Heart right ventricle (tissue), 16 donors: ENCODE results near the gene KLF5. TPM values are rescaled to one million over a fixed set of nuclear protein-coding genes. Genes with fewer than 3 reads are reported as not detected.

Experiments
- ATAC-seq, 8 donors: fragments of 200-7000 bp; cut with Tn5 transposase; one replicate each; pipeline ENCODE4 v1.9.1; 2020; ENCODE audit warnings: mild to moderate bottlenecking in 8 of 8, moderate library complexity in 8 of 8, moderate number of reproducible peaks in 1 of 8
- DNase-seq, 2 donors: peaks; one replicate each; pipeline ENCODE4 v3.0.0-alpha.2; 2020
- H3K27ac ChIP-seq, 10 donors: fragments of 200-600 bp; sonication (generic) in 2 of 10; one replicate each; pipeline versions ENCODE4 v1.5.0 to v1.8.0; 2020 to 2022; ENCODE audit warnings: mild to moderate bottlenecking in 3 of 10
- H3K27me3 ChIP-seq, 7 donors: fragments of 200-600 bp; one replicate each; pipeline ENCODE4 v1.8.0; 2021 to 2022; ENCODE audit warnings: mild to moderate bottlenecking in 2 of 7
- H3K36me3 ChIP-seq, 9 donors: fragments of 200-600 bp; sonication (generic) in 1 of 9; one replicate each; pipeline versions ENCODE4 v1.5.0 to v1.8.0; 2020 to 2022; ENCODE audit warnings: mild to moderate bottlenecking in 2 of 9
- H3K4me1 ChIP-seq, 9 donors: fragments of 200-600 bp; sonication (generic) in 1 of 9; one replicate each; pipeline versions ENCODE4 v1.5.0 to v1.8.0; 2020 to 2022; ENCODE audit warnings: mild to moderate bottlenecking in 4 of 9
- H3K4me3 ChIP-seq, 10 donors: fragments of 200-600 bp; sonication (generic) in 2 of 10; one replicate each; pipeline versions ENCODE4 v1.5.0 to v1.8.0; 2020 to 2022; ENCODE audit warnings: mild to moderate bottlenecking in 7 of 10, moderate library complexity in 2 of 10
- H3K9me3 ChIP-seq, 11 donors: fragments of 200-600 bp in 10 of 11; sonication (generic) in 2 of 11; one replicate each; pipeline versions ENCODE4 v1.5.0 to v1.8.0; 2013 to 2022; ENCODE audit warnings: mild to moderate bottlenecking in 2 of 11, control low read depth in 1 of 11, moderate library complexity in 1 of 11
- WGBS, 2 donors: extraction: QIAGEN DNeasy Blood & Tissue Kit; methylation state at CpG; one replicate each; pipeline ENCODE4 v1.1.7; 2013; ENCODE audit warnings: inconsistent platforms in 1 of 2; 5-methylcytosine and 5-hydroxymethylcytosine counted together
- intact Hi-C, 10 donors: fragments of 100-400 bp; cut with DNase I; formaldehyde crosslinking; loops; one replicate each; pipeline versions ENCODE4 v1.11.1 to v1.14.2; 2022
- polyA plus RNA-seq, 2 donors: library from polyadenylated mRNA; stranded (reverse); fragments of 200-250 nt; gene quantifications; one replicate each; pipeline ENCODE4 v1.2.3, GENCODE V29; 2013
- total RNA-seq, 10 donors: library from RNA; stranded (reverse); fragmentation: NEBNext Ultra II Directional in 3 of 10; extraction: Animal tissue kit (Norgen Biotek cat#: 25700) in 3 of 10; gene quantifications; one replicate each; pipeline versions ENCODE4 v1.2.1 to v1.2.4, GENCODE V29; 2021 to 2023
- TF ChIP-seq, protein P1 (sequence below), 9 donors: fragments of 200-600 bp; sonication (generic) in 2 of 9; IDR thresholded peaks; one replicate each; pipeline versions ENCODE4 v1.5.0 to v1.8.0; 2021 to 2022; ENCODE audit warnings: antibody characterized with exemption in 9 of 9, mild to moderate bottlenecking in 5 of 9, moderate library complexity in 1 of 9
- donor health status: Arrhythmogenic right ventricular cardiomyopathy.
- donor health status: ischemic (EF 13 %, LVEDD 7.1; RV severe dilation, severe dysfunction).
- donor health status: healthy with polysubstance abuse.
- donor health status: DM: no; HTN: yes; CAD: no.
- donor health status: DM: no; HTN: no; CAD: no.
- donor health status: ischemic (EF 25% LVEDD 6.9; RV normal size, moderate dysfunction).
- donor health status: ischemic (EF 25% LVEDD 5.7; RV mildly dilated, moderate dysfunction).
- donor health status: healthy.
- donor health status: DM: yes; HTN: yes; CAD: no.
- donor health status: Ischemic cardiomyopathy.
- donor health status: ischemic (EF 35%, LVEDD 5.7; RV mildly dilated, moderate dysfunction).
- donor health status: nonischemic (EF 11% LVEDD 7.7; RV severe dilation, severe dysfunction).
- donor health status: DM: yes; HTN: yes; CAD: no.
- donor health status: PGD.
- donor health status: ischemic (EF 29% LVEDD 5.4; RV normal size, mild dysfunction).
- donor health status: nonischemic (EF 23%, LVEDD 6.1; RV moderate dilation, normal function).

The KLF5 gene
- total and polyA plus RNA-seq, 12 donors, result 0.83 to 4.7 (median 2.8) TPM

DNA sequence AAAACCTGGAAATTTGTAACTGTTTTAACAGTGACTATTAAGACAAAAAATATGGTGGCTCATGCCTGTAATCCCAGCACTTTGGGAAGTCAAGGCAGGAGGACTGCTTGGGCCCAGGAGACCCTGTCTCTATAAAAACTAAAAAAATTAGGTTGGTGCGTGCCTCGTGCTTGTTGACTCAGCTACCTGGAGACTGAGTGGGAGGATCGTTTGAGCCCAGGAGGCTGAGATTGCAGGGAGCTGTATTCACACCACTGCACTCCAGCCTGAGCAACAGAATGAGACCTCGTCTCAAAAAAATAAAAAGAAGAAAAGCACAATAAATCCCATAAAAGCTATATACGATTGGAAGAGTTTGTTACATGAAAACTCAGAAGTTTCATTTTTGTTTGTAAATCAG lies 23.7 kb downstream of the KLF5 start:
- TF ChIP-seq, protein P1, sequence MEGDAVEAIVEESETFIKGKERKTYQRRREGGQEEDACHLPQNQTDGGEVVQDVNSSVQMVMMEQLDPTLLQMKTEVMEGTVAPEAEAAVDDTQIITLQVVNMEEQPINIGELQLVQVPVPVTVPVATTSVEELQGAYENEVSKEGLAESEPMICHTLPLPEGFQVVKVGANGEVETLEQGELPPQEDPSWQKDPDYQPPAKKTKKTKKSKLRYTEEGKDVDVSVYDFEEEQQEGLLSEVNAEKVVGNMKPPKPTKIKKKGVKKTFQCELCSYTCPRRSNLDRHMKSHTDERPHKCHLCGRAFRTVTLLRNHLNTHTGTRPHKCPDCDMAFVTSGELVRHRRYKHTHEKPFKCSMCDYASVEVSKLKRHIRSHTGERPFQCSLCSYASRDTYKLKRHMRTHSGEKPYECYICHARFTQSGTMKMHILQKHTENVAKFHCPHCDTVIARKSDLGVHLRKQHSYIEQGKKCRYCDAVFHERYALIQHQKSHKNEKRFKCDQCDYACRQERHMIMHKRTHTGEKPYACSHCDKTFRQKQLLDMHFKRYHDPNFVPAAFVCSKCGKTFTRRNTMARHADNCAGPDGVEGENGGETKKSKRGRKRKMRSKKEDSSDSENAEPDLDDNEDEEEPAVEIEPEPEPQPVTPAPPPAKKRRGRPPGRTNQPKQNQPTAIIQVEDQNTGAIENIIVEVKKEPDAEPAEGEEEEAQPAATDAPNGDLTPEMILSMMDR (IDR thresholded peaks at IDR 0.05), result no peak
- Histone ChIP-seq H3K27me3 (no peaks in the 10 kb centered on the region), H3K36me3 (no peaks in the 10 kb centered on the region), H3K4me3 (no peak overlapping the region), H3K9me3 (peaks cover 0 to 4% (median 0%) of the 10 kb centered on the region in 11 donors), H3K4me1 (no peaks in the 10 kb centered on the region), H3K27ac (no peak overlapping the region)
- intact Hi-C loops, result no loop called here
- ATAC-seq (no peak), DNase-seq (no peak)
- WGBS, 2 donors, result 69 to 74% methylated on average over 5 of the region's 5 CpGs

DNA sequence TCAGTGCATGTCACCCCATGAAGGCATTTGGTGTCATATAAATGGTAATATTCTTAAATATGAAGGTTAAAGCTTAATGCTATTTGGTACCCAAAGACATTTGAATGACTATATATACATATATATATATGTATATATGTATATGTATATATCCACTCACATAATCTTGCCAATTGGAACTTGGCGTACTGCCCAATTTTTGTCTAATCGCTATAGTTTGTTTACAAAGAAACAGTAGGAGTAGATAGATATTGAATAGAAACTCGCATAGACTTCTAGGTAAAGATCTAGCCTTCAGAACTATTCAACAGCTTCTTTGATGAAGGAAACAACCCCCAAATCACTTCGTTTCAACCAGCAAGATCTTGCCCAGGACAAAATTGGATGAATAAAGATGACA lies 24.1 kb downstream of the KLF5 start:
- DNase-seq (no peak), ATAC-seq (no peak)
- WGBS, 2 donors, result 64 to 66% methylated on average over 4 of the region's 4 CpGs
- H3K4me3 ChIP-seq, result no peak overlapping the region
- TF ChIP-seq, protein P1 (IDR thresholded peaks at IDR 0.05), result no peak
- no peaks in the 10 kb centered on the region for H3K27me3 ChIP-seq
- no peaks in the 10 kb centered on the region for H3K36me3 ChIP-seq
- no peaks in the 10 kb centered on the region for H3K4me1 ChIP-seq
- no peak overlapping the region for H3K27ac ChIP-seq
- intact Hi-C loops, result no loop called here
- peaks cover 0 to 8% (median 0%) of the 10 kb centered on the region in 11 donors for H3K9me3 ChIP-seq

DNA sequence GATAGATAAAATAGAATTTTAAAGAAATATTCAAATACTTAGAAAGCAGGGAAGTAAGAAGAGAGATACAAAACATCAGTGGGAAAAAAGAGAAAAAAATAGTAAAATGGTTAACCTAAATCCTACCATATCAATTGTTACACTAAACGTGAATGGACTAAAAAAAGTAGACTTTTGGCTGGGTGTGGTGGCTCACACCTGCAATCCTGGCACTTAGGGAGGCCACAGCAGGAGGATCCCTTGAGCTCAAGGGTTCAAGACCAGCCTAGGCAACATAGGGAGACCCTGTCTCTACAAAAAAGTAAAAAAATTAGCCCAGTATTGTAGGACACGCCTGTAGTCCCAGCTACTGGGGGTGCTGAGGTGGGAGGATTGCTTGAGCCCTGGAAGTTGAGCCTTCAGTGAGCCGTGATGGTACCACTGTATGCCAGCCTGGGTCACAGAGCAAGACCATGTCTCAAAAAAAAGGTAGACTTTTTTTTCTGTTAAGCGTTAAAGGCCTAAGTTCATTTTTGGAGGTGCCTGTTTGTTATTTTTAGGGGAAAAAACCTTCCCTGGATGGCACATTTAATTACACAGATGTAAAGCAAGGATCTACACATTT lies 29.6 kb downstream of the KLF5 start:
- ATAC-seq (no peak), DNase-seq (no peak)
- TF ChIP-seq, protein P1 (IDR thresholded peaks at IDR 0.05), result no peak
- peaks cover 0 to 26% (median 8%) of the 10 kb centered on the region in 11 donors for H3K9me3 ChIP-seq
- H3K27ac ChIP-seq, result no peak overlapping the region
- peaks cover 0 to 4% (median 0%) of the 10 kb centered on the region in 9 donors for H3K4me1 ChIP-seq
- H3K4me3 ChIP-seq, result no peak overlapping the region
- no peaks in the 10 kb centered on the region for H3K36me3 ChIP-seq
- 83 to 93% methylated on average over 4 of the region's 4 CpGs for WGBS, 2 donors
- no peaks in the 10 kb centered on the region for H3K27me3 ChIP-seq
- intact Hi-C loops, result no loop called here

- Histone ChIP-seq H3K36me3 (no peaks in the 10 kb centered on the region), H3K27me3 (no peaks in the 10 kb centered on the region), H3K4me1 (peaks cover 0 to 4% (median 0%) of the 10 kb centered on the region in 9 donors), H3K27ac (no peak overlapping the region), H3K9me3 (peaks cover 0 to 26% (median 8%) of the 10 kb centered on the region in 11 donors), H3K4me3 (no peak overlapping the region)
- DNase-seq (no peak), ATAC-seq (no peak)
- intact Hi-C loops, result no loop called here
- TF ChIP-seq, protein P1 (IDR thresholded peaks at IDR 0.05), result no peak
- 80 to 91% methylated on average over 4 of the region's 4 CpGs for WGBS, 2 donors
These were observed 30.4 kb downstream of the KLF5 start for GRCh38 chr13:73089213-73089612.
